ENCODE results near the gene AOC2. TPM values are rescaled to one million over a fixed set of nuclear protein-coding genes. Genes with fewer than 3 reads are reported as not detected.

AOC2 gene
- total and polyA plus RNA-seq, 2 of the 13 experiments (the other 11 are each of a cell fraction or from before 2014, with no cell fraction given) = 1.2 to 3.3 TPM

- TF ChIP-seq CENPT (CRISPR knock-in tag; IDR thresholded peaks at IDR 0.05; ENCODE audit: low read depth) = no peak
- no peak for TF ChIP-seq ZNF24 (IDR thresholded peaks at IDR 0.05)
- 0 out of 2 replicates have a peak, but pooled peaks have one; percentile 25 for TF ChIP-seq NFIC (IDR thresholded peaks at IDR 0.05; ENCODE audit: low read length)
- TF ChIP-seq FOXO4 (CRISPR knock-in tag; conservative IDR thresholded peaks at IDR 0.05) = no peak
- TF ChIP-seq KDM1A (CRISPR knock-in tag; IDR thresholded peaks at IDR 0.05) = no peak
- TF ChIP-seq, protein P1, sequence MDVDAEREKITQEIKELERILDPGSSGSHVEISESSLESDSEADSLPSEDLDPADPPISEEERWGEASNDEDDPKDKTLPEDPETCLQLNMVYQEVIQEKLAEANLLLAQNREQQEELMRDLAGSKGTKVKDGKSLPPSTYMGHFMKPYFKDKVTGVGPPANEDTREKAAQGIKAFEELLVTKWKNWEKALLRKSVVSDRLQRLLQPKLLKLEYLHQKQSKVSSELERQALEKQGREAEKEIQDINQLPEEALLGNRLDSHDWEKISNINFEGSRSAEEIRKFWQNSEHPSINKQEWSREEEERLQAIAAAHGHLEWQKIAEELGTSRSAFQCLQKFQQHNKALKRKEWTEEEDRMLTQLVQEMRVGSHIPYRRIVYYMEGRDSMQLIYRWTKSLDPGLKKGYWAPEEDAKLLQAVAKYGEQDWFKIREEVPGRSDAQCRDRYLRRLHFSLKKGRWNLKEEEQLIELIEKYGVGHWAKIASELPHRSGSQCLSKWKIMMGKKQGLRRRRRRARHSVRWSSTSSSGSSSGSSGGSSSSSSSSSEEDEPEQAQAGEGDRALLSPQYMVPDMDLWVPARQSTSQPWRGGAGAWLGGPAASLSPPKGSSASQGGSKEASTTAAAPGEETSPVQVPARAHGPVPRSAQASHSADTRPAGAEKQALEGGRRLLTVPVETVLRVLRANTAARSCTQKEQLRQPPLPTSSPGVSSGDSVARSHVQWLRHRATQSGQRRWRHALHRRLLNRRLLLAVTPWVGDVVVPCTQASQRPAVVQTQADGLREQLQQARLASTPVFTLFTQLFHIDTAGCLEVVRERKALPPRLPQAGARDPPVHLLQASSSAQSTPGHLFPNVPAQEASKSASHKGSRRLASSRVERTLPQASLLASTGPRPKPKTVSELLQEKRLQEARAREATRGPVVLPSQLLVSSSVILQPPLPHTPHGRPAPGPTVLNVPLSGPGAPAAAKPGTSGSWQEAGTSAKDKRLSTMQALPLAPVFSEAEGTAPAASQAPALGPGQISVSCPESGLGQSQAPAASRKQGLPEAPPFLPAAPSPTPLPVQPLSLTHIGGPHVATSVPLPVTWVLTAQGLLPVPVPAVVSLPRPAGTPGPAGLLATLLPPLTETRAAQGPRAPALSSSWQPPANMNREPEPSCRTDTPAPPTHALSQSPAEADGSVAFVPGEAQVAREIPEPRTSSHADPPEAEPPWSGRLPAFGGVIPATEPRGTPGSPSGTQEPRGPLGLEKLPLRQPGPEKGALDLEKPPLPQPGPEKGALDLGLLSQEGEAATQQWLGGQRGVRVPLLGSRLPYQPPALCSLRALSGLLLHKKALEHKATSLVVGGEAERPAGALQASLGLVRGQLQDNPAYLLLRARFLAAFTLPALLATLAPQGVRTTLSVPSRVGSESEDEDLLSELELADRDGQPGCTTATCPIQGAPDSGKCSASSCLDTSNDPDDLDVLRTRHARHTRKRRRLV (CRISPR knock-in tag; IDR thresholded peaks at IDR 0.05) = no peak
- peak; percentile 56; the same call in 1 of the 2 replicates for TF ChIP-seq TAF1 (CRISPR knock-in tag; IDR thresholded peaks at IDR 0.05)
- TF ChIP-seq, protein P2, sequence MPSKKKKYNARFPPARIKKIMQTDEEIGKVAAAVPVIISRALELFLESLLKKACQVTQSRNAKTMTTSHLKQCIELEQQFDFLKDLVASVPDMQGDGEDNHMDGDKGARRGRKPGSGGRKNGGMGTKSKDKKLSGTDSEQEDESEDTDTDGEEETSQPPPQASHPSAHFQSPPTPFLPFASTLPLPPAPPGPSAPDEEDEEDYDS (CRISPR knock-in tag; IDR thresholded peaks at IDR 0.05) = peak; percentile 84
- TF ChIP-seq SRF (IDR thresholded peaks at IDR 0.05; ENCODE audit: low read depth, low read length) = no peak
- TF ChIP-seq, protein P3, sequence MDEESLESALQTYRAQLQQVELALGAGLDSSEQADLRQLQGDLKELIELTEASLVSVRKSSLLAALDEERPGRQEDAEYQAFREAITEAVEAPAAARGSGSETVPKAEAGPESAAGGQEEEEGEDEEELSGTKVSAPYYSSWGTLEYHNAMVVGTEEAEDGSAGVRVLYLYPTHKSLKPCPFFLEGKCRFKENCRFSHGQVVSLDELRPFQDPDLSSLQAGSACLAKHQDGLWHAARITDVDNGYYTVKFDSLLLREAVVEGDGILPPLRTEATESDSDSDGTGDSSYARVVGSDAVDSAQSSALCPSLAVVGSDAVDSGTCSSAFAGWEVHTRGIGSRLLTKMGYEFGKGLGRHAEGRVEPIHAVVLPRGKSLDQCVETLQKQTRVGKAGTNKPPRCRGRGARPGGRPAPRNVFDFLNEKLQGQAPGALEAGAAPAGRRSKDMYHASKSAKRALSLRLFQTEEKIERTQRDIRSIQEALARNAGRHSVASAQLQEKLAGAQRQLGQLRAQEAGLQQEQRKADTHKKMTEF (CRISPR knock-in tag; IDR thresholded peaks at IDR 0.05) = 0 out of 2 replicates have a peak, but pooled peaks have one; percentile 20
- peak; percentile 59 for TF ChIP-seq HNRNPK (IDR thresholded peaks at IDR 0.05; ENCODE audit: low read depth, low read length, poor library complexity, severe bottlenecking)
- TF ChIP-seq NR2C2 (CRISPR knock-in tag; IDR thresholded peaks at IDR 0.05; ENCODE audit: borderline replicate concordance) = no peak
- TF ChIP-seq ZFP36L1 (CRISPR knock-in tag; IDR thresholded peaks at IDR 0.05) = peak; percentile 81; the same call in 1 of the 2 replicates
- peak; percentile 39; the same call in 1 of the 2 replicates for TF ChIP-seq REPIN1 (CRISPR knock-in tag; IDR thresholded peaks at IDR 0.05; ENCODE audit: borderline replicate concordance, low read depth)
- TF ChIP-seq BORCS8-MEF2B (CRISPR knock-in tag; IDR thresholded peaks at IDR 0.05) = 0 out of 2 replicates have a peak, but pooled peaks have one; percentile 27
- TF ChIP-seq BCLAF1 (IDR thresholded peaks at IDR 0.05) = no peak
These were observed 47.0 kb upstream of the AOC2 start (continued) for GRCh38 chr17:42797067-42798007.

Data from HepG2 (cell line).